Measurements from ENCODE around the gene GDI2.
A peak's percentile ranks its signal among the peaks of the same experiment; 100 is the strongest.
"Not testable (repeated sequence)": the region's sequence is repeated elsewhere in the genome, so short reads cannot be mapped to it uniquely, and the experiment has no call there.

Gene GDI2

GRCh38 chr10:5779730-5780129, 33.5 kb downstream of the GDI2 start:
- DNase-seq: no peak

GRCh38 chr10:5777758-5778157, 35.5 kb downstream of the GDI2 start:
- DNase-seq: not testable (repeated sequence)

GRCh38 chr10:5776881-5777197, 36.4 kb downstream of the GDI2 start:
- no peak for DNase-seq

GRCh38 chr10:5776136-5776880, 36.9 kb downstream of the GDI2 start:
- no peak for DNase-seq

GRCh38 chr10:5775685-5776084, 37.5 kb downstream of the GDI2 start:
- peak; percentile 86 for DNase-seq

- DNase-seq: no peak
Observed at GRCh38 chr10:5774987-5775620, 38.1 kb downstream of the GDI2 start.

- no peak for DNase-seq
Observed at GRCh38 chr10:5766189-5766588, 47.0 kb downstream of the GDI2 start.

- DNase-seq: no peak
Observed at GRCh38 chr10:5765617-5766016, 47.6 kb downstream of the GDI2 start.

- DNase-seq: no peak
Observed at GRCh38 chr10:5764422-5765297, 48.6 kb downstream of the GDI2 start.

- DNase-seq: no peak
Observed at GRCh38 chr10:5762531-5762930, 50.7 kb downstream of the GDI2 start.

GRCh38 chr10:5761220-5761619, 52.0 kb downstream of the GDI2 start:
- no peak for DNase-seq

- DNase-seq: no peak
Observed at GRCh38 chr10:5760515-5760914, 52.7 kb downstream of the GDI2 start.

GRCh38 chr10:5758927-5759326, 54.3 kb downstream of the GDI2 start:
- no peak for DNase-seq

GRCh38 chr10:5757766-5758517, 55.3 kb downstream of the GDI2 start:
- DNase-seq: no peak

- DNase-seq: no peak
Observed at GRCh38 chr10:5752301-5752871, 60.8 kb downstream of the GDI2 start.

- DNase-seq: no peak
Observed at GRCh38 chr10:5751601-5752253, 61.5 kb downstream of the GDI2 start.

GRCh38 chr10:5748394-5748803, 64.8 kb downstream of the GDI2 start:
- DNase-seq: no peak

GRCh38 chr10:5746197-5746596, 67.0 kb downstream of the GDI2 start:
- DNase-seq: no peak

GRCh38 chr10:5744849-5745248, 68.4 kb downstream of the GDI2 start:
- no peak for DNase-seq

- no peak for DNase-seq
Observed at GRCh38 chr10:5743736-5744135, 69.5 kb downstream of the GDI2 start.

- no peak for DNase-seq
Observed at GRCh38 chr10:5742116-5742515, 71.1 kb downstream of the GDI2 start.

- no peak for DNase-seq
Observed at GRCh38 chr10:5741276-5741675, 72.0 kb downstream of the GDI2 start.

Data from CD4-positive, alpha-beta T cell treated with Interleukin-17A for 4 hours (primary cell).